Tibial artery (tissue), 4 donors: ENCODE results near the gene SIGLEC6.

Experiments
- DNase-seq, 2 donors: peaks; one replicate each; pipeline ENCODE4 v3.0.0-alpha.2; 2019
- H3K27ac ChIP-seq, 2 donors: fragments of 200-600 bp; sonication (generic) in 1 of 2; 1 replicate in 1 of 2; 2 replicates in 1 of 2; pipeline ENCODE4 v1.5.1; 2018 to 2019; ENCODE audit warnings: mild to moderate bottlenecking in 1 of 2
- H3K27me3 ChIP-seq, 2 donors: fragments of 200-600 bp; sonication (generic) in 1 of 2; one replicate each; pipeline versions ENCODE4 v1.5.1 to v1.6.0; 2016 to 2019
- H3K36me3 ChIP-seq, 3 donors: fragments of 200-600 bp; sonication (generic) in 2 of 3; one replicate each; pipeline ENCODE4 v1.5.1; 2016 to 2019; ENCODE audit warnings: mild to moderate bottlenecking in 2 of 3
- H3K4me1 ChIP-seq, 4 donors: fragments of 200-600 bp; sonication (generic) in 2 of 4; 1 replicate in 3 of 4; 2 replicates in 1 of 4; pipeline ENCODE4 v1.5.1; 2016 to 2019
- H3K4me3 ChIP-seq, 2 donors: fragments of 200-600 bp; sonication (generic) in 1 of 2; 1 replicate in 1 of 2; 2 replicates in 1 of 2; pipeline ENCODE4 v1.5.1; 2018 to 2019; ENCODE audit warnings: mild to moderate bottlenecking in 2 of 2
- H3K9me3 ChIP-seq, 3 donors: fragments of 200-600 bp; sonication (generic) in 1 of 3; one replicate each; pipeline ENCODE4 v1.5.1; 2016 to 2019
- CTCF ChIP-seq, 2 experiments: fragments of 200-600 bp in 1 of 2; fragments of 450-650 bp in 1 of 2; IDR thresholded peaks; one replicate each; pipeline ENCODE4 v1.5.1; 2017 to 2019; ENCODE audit warnings: antibody characterized with exemption in 2 of 2, mild to moderate bottlenecking in 1 of 2, moderate library complexity in 1 of 2
- intact Hi-C: fragments of 100-400 bp; cut with DNase I; formaldehyde crosslinking; loops from one replicate; pipeline ENCODE4 v1.15.0; 2023; ENCODE audit warnings: low total_unique reads

Gene SIGLEC6

DNA sequence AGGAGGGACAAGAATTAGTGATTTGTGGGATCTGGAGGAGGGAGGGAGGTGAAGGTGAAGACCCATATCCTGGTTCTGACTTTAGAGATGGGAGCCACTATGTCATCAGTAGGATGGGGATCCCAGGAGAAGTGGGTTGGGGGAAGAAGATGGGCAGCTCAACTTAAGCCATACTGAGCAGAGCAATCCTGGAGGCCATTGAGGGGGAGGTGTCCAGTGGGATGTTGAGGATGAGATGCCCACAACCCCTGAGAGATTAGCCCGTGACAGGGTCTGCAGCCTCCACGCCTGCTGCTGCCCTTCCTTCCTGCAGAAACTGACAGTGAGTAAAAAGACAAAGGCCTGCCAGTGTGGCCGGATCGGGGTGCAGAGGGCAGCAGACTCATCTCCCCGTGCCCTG, 11.2 kb upstream of the SIGLEC6 start:
- intact Hi-C loops: no loop called here
- TF ChIP-seq CTCF (IDR thresholded peaks at IDR 0.05): no peak
- H3K27ac ChIP-seq: no peak overlapping the region
- H3K36me3 ChIP-seq: no peaks in the 10 kb centered on the region
- H3K4me3 ChIP-seq: no peak overlapping the region
- H3K9me3 ChIP-seq: no peaks in the 10 kb centered on the region
- H3K4me1 ChIP-seq: no peaks in the 10 kb centered on the region
- peaks cover 0 to 16% of the 10 kb centered on the region in 2 donors for H3K27me3 ChIP-seq
- DNase-seq: no peak

DNA sequence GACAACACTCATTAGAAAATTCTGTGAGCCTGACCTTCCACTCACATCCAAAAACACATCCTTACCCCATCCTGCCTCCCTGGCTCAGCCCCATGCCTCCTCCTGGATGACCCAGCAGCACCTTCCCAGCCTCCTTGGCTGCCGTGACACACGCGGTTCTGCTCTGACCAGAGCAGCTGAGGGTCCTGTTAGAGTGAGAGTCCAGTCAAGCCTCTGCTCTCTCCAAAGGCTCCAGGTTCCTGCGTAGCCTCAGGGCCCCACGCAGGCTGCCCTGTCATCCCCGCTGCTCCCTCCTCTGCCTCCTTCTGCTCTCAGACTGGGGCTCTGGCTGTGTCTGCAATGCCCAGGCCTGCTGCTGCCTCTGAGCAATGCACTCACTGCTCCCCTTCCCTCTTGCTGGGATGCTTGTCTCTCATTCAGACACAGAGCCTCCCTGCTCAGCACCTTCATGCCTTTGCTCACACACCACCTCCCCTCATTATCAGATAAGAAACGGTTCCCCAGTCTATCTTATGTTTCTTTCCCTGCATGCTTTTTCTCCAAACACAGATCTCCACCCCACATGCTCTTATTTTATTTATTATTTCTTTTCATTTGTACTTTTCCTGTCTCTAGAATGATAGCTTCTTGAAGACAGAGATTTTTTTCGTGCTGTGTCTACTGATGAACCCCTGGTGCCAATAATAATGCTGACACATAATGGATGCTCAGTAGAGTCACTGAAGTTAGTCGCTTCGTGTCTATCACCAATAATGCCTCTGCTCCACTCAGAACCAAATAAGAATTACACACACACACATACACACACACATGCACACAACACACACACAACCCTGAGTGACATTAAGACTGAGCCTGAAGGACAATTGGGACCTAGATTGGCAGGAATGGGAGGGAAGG, 10.2 kb upstream of the SIGLEC6 start:
- intact Hi-C loops: no loop called here
- no peaks in the 10 kb centered on the region for H3K4me1 ChIP-seq

GRCh38 chr19:51539821-51540366, 8.4 kb upstream of the SIGLEC6 start:
- no peaks in the 10 kb centered on the region for H3K36me3 ChIP-seq
- H3K9me3 ChIP-seq: no peaks in the 10 kb centered on the region
- DNase-seq: no peak
- peaks cover 0 to 15% of the 10 kb centered on the region in 2 donors for H3K27me3 ChIP-seq
- H3K4me3 ChIP-seq: no peak overlapping the region
- intact Hi-C loops: no loop called here
- no peak for TF ChIP-seq CTCF (IDR thresholded peaks at IDR 0.05)
- H3K27ac ChIP-seq: no peak overlapping the region
- no peaks in the 10 kb centered on the region for H3K4me1 ChIP-seq

More for the DNA sequence above, 10.2 kb upstream of the SIGLEC6 start:
- DNase-seq: no peak
- H3K27me3 ChIP-seq: peaks cover 0 to 16% of the 10 kb centered on the region in 2 donors
- H3K4me3 ChIP-seq: no peak overlapping the region
- H3K36me3 ChIP-seq: no peaks in the 10 kb centered on the region
- H3K9me3 ChIP-seq: no peaks in the 10 kb centered on the region
- no peak for TF ChIP-seq CTCF (IDR thresholded peaks at IDR 0.05)
- no peak overlapping the region for H3K27ac ChIP-seq

- no peaks in the 10 kb centered on the region for H3K36me3 ChIP-seq
- intact Hi-C loops: no loop called here
- no peak overlapping the region for H3K4me3 ChIP-seq
- no peak overlapping the region for H3K27ac ChIP-seq
- no peaks in the 10 kb centered on the region for H3K4me1 ChIP-seq
- peaks cover 0 to 8% of the 10 kb centered on the region in 2 donors for H3K27me3 ChIP-seq
- H3K9me3 ChIP-seq: no peaks in the 10 kb centered on the region
- no peak for DNase-seq
- TF ChIP-seq CTCF (IDR thresholded peaks at IDR 0.05): no peak
Measured at GRCh38 chr19:51535535-51535934, 4.1 kb upstream of the SIGLEC6 start.

GRCh38 chr19:51530616-51531015, 854 bp downstream of the SIGLEC6 start:
- H3K4me3 ChIP-seq: no peak overlapping the region
- no peak for TF ChIP-seq CTCF (IDR thresholded peaks at IDR 0.05)
- no peak for DNase-seq
- no peaks in the 10 kb centered on the region for H3K36me3 ChIP-seq
- H3K27me3 ChIP-seq: peaks cover 0 to 2% of the 10 kb centered on the region in 2 donors
- intact Hi-C loops: loop anchor here (1.0 kb wide), 1 partner anchor 86 kb away; no protein-coding TSS in a partner anchor
- no peak overlapping the region for H3K27ac ChIP-seq
- peaks cover 0 to 2% (median 0%) of the 10 kb centered on the region in 4 donors for H3K4me1 ChIP-seq
- H3K9me3 ChIP-seq: no peaks in the 10 kb centered on the region
